Activated CD4-positive, alpha-beta T cell treated with anti-CD3 and anti-CD28 coated beads, Interleukin-2, amount 50 U/mL, for 48 hours (primary cell): Measurements from ENCODE around the gene LRRC37B.
A peak's percentile ranks its signal among the peaks of the same experiment; 100 is the strongest.
"Not testable (repeated sequence)": the region's sequence is repeated elsewhere in the genome, so short reads cannot be mapped to it uniquely, and the experiment has no call there.

Experiments used
- DNase-seq, 2 experiments: peaks; one replicate each; pipeline ENCODE4 v3.0.0-alpha.2; 2020

The LRRC37B gene

DNA sequence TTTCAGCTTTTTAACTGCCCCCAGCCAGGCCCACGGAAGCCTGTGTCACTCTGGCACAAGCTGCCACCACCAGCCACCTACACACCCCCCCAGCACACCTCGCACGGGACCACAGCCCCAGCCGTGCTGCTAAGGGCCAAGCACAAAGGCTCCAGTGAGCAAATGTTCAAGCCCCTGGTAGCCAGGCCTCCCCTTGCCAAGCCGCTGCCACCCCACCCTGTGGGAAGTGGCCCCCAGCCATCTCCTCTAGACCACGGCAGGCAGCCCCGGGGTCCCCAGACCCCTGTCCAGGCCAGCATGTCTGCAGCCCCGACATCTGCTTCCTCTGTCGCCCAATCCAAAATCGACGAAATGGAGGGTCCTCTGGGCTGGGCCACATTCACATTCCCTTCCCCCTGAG lies 35.1 kb downstream of the LRRC37B start:
- DNase-seq: not testable (repeated sequence)

DNA sequence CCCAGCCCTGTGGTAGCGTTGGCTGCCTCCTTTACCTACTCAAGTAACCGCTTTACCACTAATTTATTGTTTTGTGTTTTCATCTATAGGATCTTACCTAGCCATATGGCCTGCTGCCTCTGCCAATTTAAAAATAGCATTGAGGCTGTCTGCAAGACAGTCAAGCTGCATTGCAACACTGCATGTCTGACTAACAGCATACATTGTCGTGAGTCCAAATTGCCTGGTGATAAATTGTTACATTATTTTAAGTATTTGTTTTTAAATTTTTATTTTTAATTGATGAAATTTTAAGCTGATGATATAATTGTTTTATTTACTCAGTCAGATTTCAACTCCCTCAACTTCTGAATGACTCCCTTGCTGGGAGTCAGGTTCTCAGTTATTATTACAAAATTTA lies 38.4 kb downstream of the LRRC37B start:
- not testable (repeated sequence) for DNase-seq

DNA sequence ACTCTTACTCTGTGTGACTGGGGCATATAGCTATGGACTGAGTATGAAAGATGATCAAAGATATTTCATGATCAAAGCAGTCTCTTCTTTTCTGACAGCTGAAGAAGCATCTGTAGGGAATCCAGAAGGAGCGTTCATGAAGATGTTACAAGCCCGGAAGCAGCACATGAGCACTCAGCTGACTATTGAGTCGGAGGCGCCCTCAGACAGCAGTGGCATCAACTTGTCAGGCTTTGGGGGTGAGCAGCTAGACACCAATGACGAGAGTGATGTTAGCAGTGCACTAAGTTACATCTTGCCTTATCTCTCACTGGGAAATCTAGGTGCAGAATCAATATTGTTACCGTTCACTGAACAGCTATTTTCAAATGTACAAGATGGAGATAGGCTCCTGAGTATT lies 40.5 kb downstream of the LRRC37B start:
- not testable (repeated sequence) for DNase-seq

DNA sequence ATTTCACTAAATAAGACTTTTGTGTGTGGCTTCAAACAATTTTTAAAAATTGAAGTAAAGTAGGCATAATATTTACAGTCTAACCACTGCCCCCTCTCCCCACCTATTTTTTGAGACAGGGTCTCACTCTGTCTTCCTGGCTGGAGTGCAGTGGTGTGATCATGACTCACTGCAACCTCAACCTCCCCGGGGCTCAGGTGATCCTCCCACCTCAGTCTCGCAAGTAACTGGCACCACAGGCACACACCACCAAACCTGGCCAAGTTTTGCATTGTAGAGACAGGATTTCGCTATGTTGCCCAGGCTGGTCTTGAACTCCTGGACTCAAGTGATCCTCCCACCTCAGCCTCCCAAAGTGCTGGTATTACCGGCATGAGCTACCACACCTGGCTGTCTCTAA lies 47.8 kb downstream of the LRRC37B start:
- not testable (repeated sequence) for DNase-seq

DNA sequence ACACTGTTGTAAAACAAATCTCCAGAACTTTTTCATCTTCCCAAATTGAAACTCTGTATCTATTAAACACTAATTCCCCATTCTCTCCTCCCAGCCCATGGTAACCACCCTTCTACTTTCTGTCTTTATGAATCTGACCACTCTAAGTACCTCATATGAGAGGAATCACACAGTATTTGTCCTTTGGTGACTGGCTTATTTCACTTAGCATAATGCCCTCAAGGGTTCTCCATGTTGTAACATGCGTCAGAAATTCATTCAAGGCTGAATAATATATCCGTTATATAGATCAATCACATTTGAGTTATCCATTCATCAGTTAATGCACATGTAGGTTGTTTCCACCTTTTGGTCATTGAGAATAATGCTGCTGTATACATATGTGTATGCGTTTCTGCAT lies 48.2 kb downstream of the LRRC37B start:
- DNase-seq: not testable (repeated sequence)

DNA sequence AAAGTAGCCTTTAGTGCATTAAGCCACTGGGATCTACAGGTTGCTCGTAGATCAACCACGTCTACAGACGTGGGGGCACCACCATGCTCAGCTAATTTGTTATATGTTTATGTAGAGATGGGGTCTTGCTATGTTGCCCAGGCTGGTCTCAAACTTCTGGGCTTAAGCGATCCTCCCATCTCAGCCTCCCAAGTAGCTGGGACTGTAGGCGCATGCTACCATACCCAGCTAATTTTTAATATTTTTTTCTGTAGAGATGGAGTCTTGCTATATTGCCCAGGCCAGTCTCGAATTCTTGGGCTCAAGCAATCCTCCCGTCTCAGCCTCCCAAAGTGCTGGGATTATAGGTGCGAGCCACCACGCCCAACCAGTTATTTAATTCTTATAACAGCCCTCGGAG lies 49.3 kb downstream of the LRRC37B start:
- DNase-seq: not testable (repeated sequence)

DNA sequence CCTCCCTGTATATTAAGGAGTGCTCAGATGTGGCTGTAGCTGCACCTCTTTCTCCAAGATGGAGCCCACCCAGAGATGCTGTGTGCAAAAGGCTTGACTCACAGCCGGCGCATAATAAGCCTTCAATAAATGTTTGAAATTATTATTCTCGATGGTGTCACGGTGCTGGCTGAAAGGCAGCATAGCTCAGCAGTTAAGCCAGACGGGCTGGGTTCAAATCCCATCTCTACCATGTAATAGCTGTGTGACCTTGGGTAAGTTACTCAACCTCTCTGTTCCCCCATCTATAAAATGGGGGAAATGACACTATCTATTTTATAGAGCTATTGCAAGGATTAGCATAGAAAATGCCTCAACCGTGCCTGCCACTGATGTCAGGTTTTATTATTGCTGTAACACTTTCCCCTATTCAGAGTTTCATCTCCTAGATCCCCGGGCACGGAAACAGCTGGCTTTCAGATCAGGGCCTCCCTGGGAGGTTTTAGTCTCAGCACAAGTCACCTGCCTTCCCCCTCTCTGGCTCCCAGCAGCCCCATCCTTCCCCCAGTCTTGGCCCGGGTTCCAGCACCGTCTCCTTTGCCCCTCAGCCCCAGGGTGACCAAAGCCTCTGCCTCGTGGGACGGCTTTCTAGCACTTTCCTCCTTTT lies 50.4 kb downstream of the LRRC37B start:
- DNase-seq: not testable (repeated sequence)

DNA sequence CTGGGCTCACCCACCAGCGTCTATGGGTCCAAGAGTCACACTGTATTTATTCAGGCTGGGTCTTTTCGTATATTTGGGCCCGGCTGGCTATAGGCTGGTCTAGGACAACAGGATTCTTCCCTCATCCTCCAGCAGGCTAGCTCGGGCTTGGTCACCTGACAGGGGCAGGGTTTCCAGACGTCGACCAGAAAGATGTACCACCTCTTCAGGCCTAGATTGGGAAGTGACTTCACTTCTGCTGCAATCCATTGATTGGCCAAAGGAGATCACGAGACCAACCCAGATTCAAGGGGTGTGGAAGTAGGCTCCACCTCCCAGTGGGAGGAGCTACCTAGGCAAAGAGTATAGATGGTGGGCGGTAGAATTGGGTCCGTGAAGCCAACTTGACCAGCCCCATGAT lies 53.5 kb downstream of the LRRC37B start:
- DNase-seq: not testable (repeated sequence)

DNA sequence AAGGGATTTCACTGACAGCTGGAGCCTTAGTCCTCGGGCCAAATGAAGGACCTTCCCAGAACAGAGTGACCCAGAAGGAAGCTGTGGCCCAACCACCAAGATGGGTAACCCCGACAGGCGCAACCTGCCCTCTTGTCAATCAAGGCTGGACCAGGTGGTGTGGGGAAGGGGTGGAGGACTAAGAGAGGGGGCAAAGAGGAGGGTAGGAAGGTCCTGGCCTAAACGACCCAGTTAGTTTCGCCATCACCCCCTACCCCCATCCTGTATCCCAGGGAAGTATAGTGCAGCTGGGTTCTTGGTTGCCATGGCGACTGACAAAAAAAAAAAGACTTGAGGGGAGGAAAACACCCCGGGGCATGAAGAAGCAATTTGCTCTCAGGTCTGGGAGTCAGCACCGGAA lies 54.7 kb downstream of the LRRC37B start:
- DNase-seq: not testable (repeated sequence)

DNA sequence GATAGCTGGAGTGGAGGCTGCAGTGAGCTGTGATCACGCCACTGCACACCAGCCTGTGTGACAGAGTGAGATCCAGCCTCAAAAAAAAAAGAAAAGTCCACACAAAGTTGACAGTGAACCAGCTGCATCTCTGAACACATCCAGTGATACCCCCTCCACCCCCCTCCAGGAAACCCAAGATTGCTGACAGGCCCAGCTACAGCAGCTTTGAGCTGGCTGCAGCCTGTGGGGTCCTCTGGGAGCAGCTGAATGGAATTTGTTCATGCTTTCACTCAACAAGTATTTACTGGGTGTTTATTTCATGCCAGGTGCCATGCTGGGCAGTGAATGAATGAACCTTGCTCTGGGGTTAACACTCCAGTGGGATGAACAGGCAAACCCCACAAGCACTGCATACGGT lies 56.9 kb downstream of the LRRC37B start:
- DNase-seq: not testable (repeated sequence)

DNA sequence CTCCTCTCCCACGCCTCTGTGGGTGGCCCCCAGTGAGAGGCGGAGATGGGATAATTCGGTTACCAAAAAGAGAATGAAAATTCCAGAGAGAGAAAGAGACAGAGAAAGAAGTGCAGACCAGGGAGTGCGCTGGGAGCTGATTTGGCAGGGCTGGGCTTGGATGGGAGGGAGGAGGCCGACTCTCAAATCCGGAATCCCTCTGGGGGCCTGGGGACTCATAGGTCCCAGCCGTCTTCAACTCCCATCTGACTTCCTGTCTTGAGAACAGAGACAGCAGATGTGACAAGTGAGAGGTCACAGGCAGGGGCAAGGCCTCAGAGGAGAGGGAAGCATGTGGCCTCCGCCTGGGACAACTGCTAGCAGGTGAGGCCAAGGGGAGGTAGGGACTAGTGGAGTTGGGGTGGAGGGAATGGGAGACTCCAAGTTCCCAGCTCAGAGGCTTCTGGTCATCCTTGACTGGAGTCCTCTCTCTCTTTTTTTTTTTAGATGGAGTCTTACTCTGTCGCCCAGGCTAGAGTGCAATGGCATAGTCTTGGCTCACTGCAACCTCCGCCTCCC lies 59.0 kb downstream of the LRRC37B start:
- DNase-seq: not testable (repeated sequence)

DNA sequence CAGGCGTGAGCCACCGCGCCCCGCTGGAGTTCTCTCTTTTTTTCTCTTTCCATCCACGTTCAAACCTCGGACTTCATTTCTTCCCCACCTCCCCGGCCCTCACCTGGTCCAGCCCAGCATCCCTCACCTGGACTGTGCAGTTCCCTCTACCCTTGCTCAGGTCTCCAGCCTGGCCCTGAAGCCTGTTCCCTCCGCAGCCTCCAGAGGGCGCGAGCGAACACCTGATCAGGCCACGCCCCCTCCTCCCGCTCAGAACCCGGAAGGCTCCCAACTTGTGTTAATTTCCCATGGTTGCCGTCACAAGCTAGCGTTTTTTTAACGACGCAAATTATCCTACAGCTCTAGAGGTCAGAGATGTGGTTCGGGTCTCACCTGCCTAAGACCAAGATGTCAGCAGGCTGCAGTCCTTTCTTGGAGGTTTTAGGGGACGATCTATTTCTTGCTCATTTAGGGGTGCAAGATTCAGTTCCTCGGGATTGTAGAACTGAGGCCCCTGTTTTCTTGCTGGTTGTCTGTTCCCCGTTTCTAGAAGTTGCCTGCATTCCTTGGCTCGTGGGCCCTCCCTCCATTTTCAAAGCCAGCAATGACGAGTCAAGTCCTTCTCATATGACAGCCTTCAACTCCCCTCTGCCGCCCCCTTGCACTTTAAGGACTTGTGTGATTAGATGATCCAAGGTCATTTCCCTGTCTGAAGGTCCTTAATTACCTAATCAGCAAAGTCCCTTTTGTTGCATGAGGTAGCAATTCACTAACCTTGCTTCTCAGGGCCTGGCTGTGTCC lies 59.9 kb downstream of the LRRC37B start:
- peak; percentile 60 to 66 for DNase-seq

DNA sequence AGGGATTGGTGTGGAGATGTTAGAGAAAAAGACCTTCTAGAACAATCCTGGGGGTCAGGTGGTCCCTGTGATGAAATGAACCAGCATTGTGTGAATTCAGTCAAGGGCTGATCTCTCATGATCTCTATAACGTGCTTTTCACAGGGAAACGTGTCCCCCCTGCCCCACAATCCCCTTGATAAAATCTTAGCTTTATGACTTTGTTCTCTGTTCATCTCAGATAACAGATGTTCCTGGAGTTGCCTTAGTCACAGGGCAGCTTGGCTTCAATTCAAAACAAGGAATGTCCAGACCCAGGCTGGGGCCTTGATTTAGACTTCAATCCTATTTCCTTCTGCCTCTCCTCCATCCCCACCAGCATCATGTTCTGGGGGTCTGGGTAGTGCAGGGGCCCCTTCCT lies 61.9 kb downstream of the LRRC37B start:
- not testable (repeated sequence) for DNase-seq

DNA sequence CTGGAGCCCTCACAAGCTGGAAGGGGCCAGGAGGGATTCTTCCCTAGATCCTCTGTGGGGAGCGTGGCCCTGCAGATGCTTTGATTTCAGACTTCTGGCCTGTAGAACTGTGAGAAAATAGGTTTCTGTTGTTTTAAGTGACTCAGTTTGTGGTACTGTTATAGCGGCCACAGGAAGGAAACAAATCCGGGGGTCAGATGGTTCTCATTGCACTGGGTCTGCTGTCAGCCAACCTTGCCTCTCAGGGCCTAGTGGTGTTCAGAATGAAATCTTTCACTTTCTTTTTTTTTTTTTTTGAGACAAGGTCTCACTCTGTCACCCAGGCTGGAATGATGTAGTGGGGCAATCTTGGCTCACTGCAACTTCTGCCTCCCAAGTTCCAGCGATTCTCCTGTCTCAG lies 64.8 kb downstream of the LRRC37B start:
- not testable (repeated sequence) for DNase-seq

DNA sequence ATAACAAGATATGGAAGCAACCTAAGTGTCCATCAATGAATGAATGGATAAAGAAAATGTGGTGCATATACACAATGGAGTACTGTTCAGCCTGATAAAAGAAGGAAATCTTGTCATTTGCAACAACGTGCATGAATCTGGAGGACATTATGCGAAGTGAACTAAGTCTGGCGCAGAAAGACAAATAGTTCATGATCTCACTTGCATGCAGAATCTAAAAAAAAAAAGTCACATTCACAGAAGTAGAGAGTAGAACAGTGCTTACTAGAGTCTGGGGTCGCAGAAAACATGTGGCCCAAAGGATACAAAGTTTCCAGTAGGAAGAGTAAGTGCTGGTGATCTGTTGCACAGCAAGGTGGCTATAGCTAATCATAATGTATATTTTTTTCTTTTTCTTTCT lies 65.9 kb downstream of the LRRC37B start:
- not testable (repeated sequence) for DNase-seq

DNA sequence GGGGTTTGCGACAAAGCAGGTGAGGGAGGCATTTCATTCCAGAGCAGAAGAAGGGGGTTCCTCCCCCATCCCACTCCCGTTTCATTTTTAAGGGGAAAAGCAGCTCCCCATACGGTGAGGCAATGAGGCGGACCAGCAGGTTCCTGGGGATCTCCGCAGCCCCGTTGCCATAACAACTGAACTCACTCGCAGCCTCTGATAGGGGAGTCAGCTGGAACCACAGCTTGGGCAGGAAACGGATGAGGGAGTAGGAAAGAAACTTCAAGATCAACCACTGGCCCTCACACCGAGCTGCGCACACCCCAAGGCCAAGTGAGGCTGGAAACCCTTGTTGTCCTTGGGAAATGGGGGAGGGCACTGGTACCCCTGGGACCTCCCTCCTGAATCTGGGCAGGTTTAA lies 72.6 kb downstream of the LRRC37B start:
- DNase-seq: peak; percentile 65 to 76

DNA sequence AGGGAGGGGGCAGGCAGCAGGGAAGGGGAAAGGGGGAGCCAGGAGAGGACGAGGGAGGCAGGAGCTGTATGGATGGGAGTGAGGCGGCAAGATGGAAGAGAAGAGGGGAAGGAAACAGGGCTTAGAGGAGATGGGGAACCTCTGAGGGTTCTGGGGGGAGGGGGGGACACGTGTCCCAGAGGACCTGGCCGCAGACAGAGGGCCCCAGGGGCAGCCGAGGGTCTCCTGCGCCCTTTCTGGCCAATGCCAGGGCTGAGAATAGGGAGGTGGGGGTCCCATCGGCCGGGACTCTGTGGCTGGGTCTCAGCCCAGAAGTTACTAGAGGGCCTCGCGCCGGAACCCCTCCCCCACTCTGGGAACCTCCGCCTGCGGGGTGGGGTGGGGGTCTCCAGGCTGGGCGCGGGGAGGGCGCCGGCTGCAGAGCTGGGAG lies 76.4 kb downstream of the LRRC37B start:
- DNase-seq: not testable (repeated sequence)

DNA sequence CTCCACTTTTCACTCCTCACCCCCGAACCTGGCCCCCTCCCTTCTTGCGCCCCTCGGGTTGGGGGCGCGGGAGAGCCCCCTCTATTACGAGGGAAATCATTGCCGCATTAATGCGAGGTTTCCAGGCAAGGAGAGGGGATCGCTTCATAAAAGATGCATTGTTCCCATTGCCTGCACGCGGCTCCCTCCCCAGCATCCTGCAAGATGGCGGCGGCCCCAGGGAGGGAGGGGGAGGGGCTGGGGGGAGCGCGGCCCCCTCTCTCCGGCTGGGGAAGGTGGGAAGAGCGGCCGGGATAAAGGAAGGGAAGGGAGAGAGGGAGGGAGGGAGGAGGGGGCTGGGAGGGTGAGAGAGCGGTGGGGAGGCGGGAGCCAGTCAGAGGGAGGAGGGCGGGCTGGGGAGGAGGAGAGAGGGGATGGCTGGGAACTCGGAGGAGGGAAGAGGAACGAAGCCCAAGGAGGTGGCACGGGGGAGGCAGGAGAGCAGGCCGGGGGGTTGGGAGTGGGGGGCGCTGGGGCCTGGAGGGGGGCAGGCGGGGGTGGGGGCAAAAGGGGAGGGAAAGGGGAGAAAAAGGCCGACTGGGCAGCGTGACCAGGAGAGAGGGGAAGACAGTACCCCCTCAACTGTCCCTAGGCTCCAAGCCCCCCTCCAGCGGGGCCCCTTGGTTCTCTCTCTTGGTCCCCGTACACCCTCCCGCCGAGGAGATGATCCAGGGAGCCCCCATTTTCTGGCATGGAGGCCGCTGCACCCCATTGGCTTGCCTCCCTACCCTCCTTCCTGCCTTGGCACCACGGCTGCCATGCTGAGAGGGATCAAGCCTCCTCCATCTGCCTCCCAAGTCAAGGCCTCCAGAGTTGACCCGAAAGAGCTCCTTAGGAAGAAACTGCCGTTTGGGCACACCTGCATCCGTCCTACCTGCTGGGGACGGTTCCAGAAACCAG lies 77.1 kb downstream of the LRRC37B start:
- DNase-seq: not testable (repeated sequence)

DNA sequence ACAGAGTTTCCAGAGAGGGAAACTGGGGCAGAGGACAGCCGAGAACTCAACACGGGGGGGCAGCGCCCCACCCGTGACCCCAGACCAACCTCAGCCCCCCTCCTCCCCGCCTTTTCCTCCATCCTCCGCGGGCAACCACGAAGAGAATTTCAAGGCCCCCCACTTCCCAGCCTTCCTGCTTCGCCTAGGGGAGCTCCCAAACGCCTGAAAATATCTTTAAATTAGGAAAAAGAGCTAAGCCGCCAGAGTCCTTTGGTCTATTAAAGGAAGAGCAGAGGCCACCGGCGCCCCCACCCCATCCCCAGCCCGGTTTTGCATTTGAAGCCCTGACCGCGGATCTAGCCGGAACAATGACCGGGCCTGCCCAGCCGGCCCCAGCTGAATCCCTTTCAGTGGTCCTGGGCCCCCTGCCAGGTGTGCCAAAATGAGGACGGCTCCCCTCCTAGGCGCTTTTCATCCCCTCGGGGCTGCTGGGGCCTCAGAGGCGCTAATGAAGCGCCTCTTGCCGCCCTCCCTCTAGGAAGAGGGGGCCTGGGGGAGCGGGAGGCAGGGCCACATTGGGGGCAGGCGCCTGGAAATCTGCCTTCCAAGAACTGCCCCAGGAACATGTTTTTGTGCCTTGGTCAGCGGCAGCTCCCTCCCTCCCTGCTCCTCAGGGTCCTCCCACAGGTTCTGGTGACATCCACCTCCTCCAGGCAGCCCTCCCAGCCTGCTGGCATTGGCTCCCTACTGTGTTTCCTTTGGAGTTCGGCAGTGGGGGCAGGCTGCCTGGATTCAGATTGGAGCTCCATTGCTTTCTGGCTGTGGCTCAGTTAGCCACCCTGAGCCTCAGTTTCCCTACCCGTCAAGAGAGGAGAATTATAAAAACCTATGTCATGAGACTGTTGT lies 78.0 kb downstream of the LRRC37B start:
- DNase-seq: not testable (repeated sequence)

DNA sequence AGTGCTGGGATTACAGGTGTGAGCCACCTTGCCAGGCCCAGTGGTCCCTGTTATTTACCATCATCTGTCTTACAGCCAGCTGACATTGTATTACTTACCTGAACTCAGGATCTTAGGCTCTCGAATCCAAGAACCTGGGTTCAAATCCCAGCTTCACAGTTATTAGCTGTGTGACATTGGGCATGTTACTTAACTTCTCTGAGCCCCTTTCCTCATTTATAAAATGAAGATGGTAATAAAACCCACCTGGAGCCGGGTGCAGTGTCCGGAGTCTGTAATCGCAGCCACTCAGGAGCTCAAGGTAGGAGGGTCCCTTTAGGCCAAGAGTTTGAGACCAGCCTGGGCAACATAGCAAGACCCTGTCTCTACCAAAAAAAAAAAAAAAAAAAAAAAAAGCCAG lies 79.7 kb downstream of the LRRC37B start:
- DNase-seq: not testable (repeated sequence)

DNA sequence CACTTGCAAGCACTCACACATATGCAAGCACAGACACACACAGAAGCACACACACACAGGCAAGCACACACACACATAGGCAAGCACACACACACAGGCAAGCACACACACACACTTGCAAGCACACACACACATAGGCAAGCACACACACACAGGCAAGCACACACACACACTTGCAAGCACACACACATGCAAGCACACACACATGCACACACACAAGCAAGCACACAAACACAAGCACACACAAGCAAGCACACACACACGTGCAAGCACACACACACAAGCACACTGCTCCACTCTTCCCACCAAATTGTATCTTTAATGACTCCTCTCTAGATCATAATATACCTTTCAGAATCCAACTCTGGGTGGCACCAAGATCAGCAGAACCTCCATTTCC lies 84.9 kb downstream of the LRRC37B start:
- not testable (repeated sequence) for DNase-seq

DNA sequence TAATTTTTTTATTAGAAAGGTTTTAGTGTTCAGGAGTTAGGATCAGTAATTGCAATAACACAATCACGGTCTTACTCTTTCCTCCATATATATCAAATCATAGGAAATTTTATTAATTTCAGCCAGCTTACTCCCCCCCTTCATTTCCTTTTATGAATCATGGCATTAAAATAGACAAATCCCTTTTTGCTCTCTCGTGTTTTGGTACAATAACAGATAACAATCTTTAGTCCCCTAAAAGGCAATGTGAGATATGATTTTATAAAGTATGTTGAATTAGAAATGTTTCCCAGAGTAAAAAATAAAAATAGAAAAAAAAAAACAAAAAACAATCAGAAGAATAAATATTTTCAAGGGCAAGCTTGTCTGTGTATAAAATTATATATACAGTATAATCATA lies 92.5 kb downstream of the LRRC37B start:
- DNase-seq: no peak
